ENCODE results near the gene ZNF790. TPM values are rescaled to one million over a fixed set of nuclear protein-coding genes. Genes with fewer than 3 reads are reported as not detected.

ZNF790 gene
- total and polyA plus RNA-seq, 8 donors, result 1.2 to 13.6 (median 2.7) TPM; not detected in 1

DNA sequence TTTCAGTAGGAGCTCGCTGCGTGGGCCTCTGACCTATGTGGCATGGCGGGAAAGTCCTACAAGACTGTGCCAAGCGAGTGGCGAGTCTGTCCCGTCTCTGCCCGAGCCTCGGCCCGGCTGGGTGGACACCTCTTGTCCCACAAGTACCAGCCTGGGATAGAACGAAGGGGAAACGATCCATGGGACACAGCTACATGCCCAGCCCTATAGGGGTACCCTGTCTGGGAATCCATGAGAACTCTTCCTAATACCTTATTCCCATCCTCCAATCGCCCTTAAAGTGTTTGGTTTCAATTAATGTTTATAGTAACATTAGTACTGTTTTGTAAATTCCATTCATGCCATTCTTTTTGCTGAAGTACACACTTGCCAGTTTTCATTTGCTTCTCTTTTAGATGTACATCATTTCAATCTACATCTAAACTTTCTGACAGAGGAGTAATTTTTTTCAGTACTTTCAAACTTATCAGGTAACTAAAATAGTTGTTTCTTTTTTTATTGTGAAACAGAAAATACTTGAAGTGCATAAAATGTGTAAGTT, 667 bp upstream of the ZNF790 start:
- no peak for DNase-seq
- Histone ChIP-seq H3K4me3 (peak overlapping the region; percentile 74 to 80 (median 76)), H3K27me3 (no peaks in the 10 kb centered on the region), H3K4me1 (peaks cover 9 to 29% (median 23%) of the 10 kb centered on the region in 4 donors), H3K9me3 (peaks cover 17 to 56% (median 34%) of the 10 kb centered on the region in 4 donors), H3K36me3 (peaks cover 5 to 34% (median 16%) of the 10 kb centered on the region in 4 donors), H3K27ac (peak overlapping the region; percentile 84 to 95 (median 92))
- WGBS, 5 donors, result 5 to 18% (median 9%) methylated on average over 10 to 12 of the region's 12 CpGs
- TF ChIP-seq POLR2A (IDR thresholded peaks at IDR 0.05), result no peak
- intact Hi-C loops (cut with DNase I; ENCODE audit: low total_unique reads), result loop anchor here (10.0 kb wide), 1 partner anchor 64 kb away; the partner anchor contains the start of gene ZNF850

DNA sequence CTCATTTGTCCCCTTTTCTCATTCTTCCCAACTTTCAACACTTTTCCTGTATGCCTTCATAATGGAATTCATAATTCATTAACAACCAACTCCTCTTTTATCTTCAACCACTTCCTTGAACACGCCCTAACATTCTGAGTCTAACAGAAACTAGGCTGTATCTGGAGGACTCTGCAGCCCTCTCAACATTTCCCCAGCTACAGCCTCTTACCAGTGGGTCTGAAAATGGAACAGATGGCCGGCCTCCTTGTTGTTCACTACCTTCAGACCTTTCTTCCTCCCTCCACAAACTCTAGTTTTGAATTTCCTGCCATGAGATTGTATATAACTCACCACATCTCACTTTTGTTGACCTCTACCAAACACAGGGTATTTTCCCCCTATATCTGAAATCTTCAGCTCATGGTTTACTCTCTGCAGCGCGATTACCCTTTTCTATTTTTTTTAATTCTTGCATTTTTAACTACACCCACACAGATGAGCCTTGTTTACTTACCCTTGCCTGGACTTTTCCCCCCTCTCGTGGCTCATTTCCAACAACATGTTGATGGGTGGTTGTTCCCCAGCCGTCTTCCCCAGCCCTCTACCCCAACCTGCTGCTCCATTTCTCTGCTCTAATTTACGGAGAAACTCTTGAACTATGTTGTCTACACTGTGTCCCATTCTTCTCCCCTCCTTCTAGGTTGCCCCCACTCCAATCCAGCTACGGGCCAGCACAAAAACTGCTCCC, 846 bp downstream of the ZNF790 start:
- H3K27me3 ChIP-seq, result no peaks in the 10 kb centered on the region
- H3K4me1 ChIP-seq, result peaks cover 9 to 29% (median 23%) of the 10 kb centered on the region in 4 donors
- 9 to 19% (median 16%) methylated on average over 8 of the region's 8 CpGs for WGBS, 5 donors
- intact Hi-C loops (cut with DNase I; ENCODE audit: low total_unique reads), result loop anchor here (10.0 kb wide), 1 partner anchor 63 kb away; the partner anchor contains the start of gene ZNF850
- TF ChIP-seq, protein P1, sequence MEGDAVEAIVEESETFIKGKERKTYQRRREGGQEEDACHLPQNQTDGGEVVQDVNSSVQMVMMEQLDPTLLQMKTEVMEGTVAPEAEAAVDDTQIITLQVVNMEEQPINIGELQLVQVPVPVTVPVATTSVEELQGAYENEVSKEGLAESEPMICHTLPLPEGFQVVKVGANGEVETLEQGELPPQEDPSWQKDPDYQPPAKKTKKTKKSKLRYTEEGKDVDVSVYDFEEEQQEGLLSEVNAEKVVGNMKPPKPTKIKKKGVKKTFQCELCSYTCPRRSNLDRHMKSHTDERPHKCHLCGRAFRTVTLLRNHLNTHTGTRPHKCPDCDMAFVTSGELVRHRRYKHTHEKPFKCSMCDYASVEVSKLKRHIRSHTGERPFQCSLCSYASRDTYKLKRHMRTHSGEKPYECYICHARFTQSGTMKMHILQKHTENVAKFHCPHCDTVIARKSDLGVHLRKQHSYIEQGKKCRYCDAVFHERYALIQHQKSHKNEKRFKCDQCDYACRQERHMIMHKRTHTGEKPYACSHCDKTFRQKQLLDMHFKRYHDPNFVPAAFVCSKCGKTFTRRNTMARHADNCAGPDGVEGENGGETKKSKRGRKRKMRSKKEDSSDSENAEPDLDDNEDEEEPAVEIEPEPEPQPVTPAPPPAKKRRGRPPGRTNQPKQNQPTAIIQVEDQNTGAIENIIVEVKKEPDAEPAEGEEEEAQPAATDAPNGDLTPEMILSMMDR (IDR thresholded peaks at IDR 0.05), result no peak
- peak overlapping the region; percentile 84 to 95 (median 92) for H3K27ac ChIP-seq
- peaks cover 8 to 36% (median 21%) of the 10 kb centered on the region in 4 donors for H3K36me3 ChIP-seq
- peak overlapping the region; percentile 74 to 80 (median 76) for H3K4me3 ChIP-seq
- DNase-seq, result peak in 1 of 2 donors; percentile 76
- H3K9me3 ChIP-seq, result peaks cover 20 to 58% (median 44%) of the 10 kb centered on the region in 4 donors

DNA sequence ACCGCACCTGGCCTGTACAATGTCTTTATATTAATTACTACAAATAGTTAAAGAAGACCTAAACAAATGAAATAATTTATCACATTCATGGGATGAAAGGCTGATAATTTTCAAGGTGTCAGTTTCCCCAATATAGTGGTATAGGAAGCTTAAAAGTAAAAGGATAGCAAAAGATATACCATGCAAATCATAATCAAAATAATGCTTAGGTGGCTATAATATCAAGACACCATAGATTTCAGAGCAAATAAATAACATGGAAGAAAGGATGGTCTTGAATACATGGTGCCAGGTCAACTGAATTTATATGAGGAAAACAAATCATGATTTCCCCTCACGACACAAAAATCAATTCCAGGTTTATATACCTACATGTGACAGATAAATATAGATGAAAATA, 4.8 kb downstream of the ZNF790 start:
- Histone ChIP-seq H3K27me3 (no peaks in the 10 kb centered on the region), H3K4me1 (peaks cover 4 to 19% (median 12%) of the 10 kb centered on the region in 4 donors), H3K9me3 (peaks cover 43 to 88% (median 76%) of the 10 kb centered on the region in 4 donors), H3K27ac (no peak overlapping the region), H3K4me3 (no peak overlapping the region), H3K36me3 (peaks cover 19 to 73% (median 57%) of the 10 kb centered on the region in 4 donors)
- WGBS, 5 donors, result 93 to 98% (median 97%) methylated on average over 2 of the region's 2 CpGs
- no peak for DNase-seq
- intact Hi-C loops (cut with DNase I; ENCODE audit: low total_unique reads), result loop anchor here (10.0 kb wide), 1 partner anchor 59 kb away; the partner anchor contains the start of gene ZNF850
- TF ChIP-seq, protein P1 (IDR thresholded peaks at IDR 0.05), result no peak
- TF ChIP-seq POLR2AphosphoS5 (IDR thresholded peaks at IDR 0.05), result no peak
- no peak for TF ChIP-seq POLR2A (IDR thresholded peaks at IDR 0.05)
- no peak for TF ChIP-seq EP300 (IDR thresholded peaks at IDR 0.05)

DNA sequence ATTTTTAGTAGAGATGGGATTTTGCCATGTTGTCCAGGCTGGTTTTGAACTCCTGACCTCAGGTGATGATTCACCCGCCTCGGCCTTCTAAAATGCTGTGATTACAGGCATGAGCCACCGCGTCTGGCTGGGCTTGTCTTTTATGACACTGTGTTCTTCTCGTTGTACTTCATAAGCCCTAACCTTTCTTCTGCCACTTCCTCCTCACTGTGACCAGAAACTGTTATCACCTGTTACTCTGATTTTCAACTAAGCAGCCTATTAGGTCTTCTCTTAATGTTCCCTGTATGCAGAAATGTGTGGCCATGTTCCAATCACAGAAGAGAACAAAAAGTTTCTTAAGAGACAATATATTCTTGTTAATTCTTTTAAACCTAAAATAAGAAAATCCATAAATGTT, 16.4 kb downstream of the ZNF790 start:
- 94 to 98% (median 98%) methylated on average over 5 of the region's 5 CpGs for WGBS, 5 donors
- Histone ChIP-seq H3K27me3 (no peaks in the 10 kb centered on the region), H3K4me1 (no peaks in the 10 kb centered on the region), H3K4me3 (no peak overlapping the region), H3K9me3 (peaks cover 82 to 100% (median 99%) of the 10 kb centered on the region in 4 donors), H3K27ac (no peak overlapping the region), H3K36me3 (peaks cover 45 to 99% (median 97%) of the 10 kb centered on the region in 4 donors)
- TF ChIP-seq POLR2A (IDR thresholded peaks at IDR 0.05) (no peak), POLR2AphosphoS5 (IDR thresholded peaks at IDR 0.05) (no peak), EP300 (IDR thresholded peaks at IDR 0.05) (no peak)
- TF ChIP-seq, protein P1 (IDR thresholded peaks at IDR 0.05), result no peak
- no peak for DNase-seq
- intact Hi-C loops (cut with DNase I; ENCODE audit: low total_unique reads), result no loop called here

All from stomach (tissue), 9 donors.